Mesenchymal stem cell (in vitro differentiated cells and primary cell): ENCODE measurements around the gene C1QL2.

ENCODE experiments used
- DNase-seq: peaks from one replicate; pipeline ENCODE4 v3.0.0-alpha.2; 2013
- H2AFZ ChIP-seq: one replicate; pipeline ENCODE4 v1.6.1; 2013; ENCODE audit warnings: low read depth, mild to moderate bottlenecking, control low read depth, inconsistent platforms, low read length, moderate library complexity
- H2AK5ac ChIP-seq: 2 replicates; pipeline ENCODE4 v1.6.1; 2013; ENCODE audit warnings: low read length, moderate library complexity, mild to moderate bottlenecking, inconsistent platforms; ENCODE audit not compliant: severe bottlenecking
- H2BK120ac ChIP-seq: one replicate; pipeline ENCODE4 v1.6.1; 2013; ENCODE audit warnings: low read depth, mild to moderate bottlenecking, inconsistent platforms, low read length, moderate library complexity
- H2BK12ac ChIP-seq, 2 experiments: one replicate each; pipeline ENCODE4 v1.6.1; 2013; ENCODE audit warnings: inconsistent platforms in 2 of 2, low read length in 2 of 2, mild to moderate bottlenecking in 2 of 2, moderate library complexity in 2 of 2, control low read depth in 1 of 2
- H2BK15ac ChIP-seq: one replicate; pipeline ENCODE4 v1.6.1; 2013; ENCODE audit warnings: mild to moderate bottlenecking, low read depth, inconsistent platforms; ENCODE audit not compliant: poor library complexity, severe bottlenecking
- H2BK5ac ChIP-seq: 2 replicates; pipeline ENCODE4 v1.6.1; 2013; ENCODE audit warnings: low read depth, mild to moderate bottlenecking, low read length, control low read depth, inconsistent platforms; ENCODE audit not compliant: poor library complexity, severe bottlenecking
- H3K14ac ChIP-seq, 2 experiments: one replicate each; pipeline ENCODE4 v1.6.1; 2013; ENCODE audit warnings: inconsistent platforms in 2 of 2, low read length in 2 of 2, control low read depth in 1 of 2, mild to moderate bottlenecking in 1 of 2, moderate library complexity in 1 of 2
- H3K18ac ChIP-seq, 2 experiments: one replicate each; pipeline ENCODE4 v1.6.1; 2013; ENCODE audit warnings: inconsistent platforms in 2 of 2, low read length in 2 of 2, control low read depth in 1 of 2, low read depth in 1 of 2, mild to moderate bottlenecking in 1 of 2
- H3K23ac ChIP-seq, 2 experiments: one replicate each; pipeline ENCODE4 v1.6.1; 2013; ENCODE audit warnings: inconsistent platforms in 2 of 2, low read length in 2 of 2, mild to moderate bottlenecking in 2 of 2, moderate library complexity in 2 of 2, control low read depth in 1 of 2
- H3K27ac ChIP-seq: 2 replicates; pipeline ENCODE4 v1.5.1; 2013; ENCODE audit warnings: mild to moderate bottlenecking, moderate library complexity, low read length, control low read depth, inconsistent platforms; ENCODE audit not compliant: poor library complexity, severe bottlenecking
- H3K27me3 ChIP-seq, 2 experiments: 2 replicates each; pipeline versions ENCODE4 v1.6.1 to v1.7.0; 2013; ENCODE audit warnings: low read length in 2 of 2, mild to moderate bottlenecking in 2 of 2, moderate library complexity in 2 of 2, control low read depth in 1 of 2, inconsistent platforms in 1 of 2; ENCODE audit not compliant: control insufficient read depth in 1 of 2, insufficient read depth in 1 of 2
- H3K36me3 ChIP-seq, 2 experiments: 2 replicates each; pipeline versions ENCODE4 v1.6.1 to v1.7.0; 2013; ENCODE audit warnings: low read length in 2 of 2, control low read depth in 1 of 2, inconsistent platforms in 1 of 2, low read depth in 1 of 2, mild to moderate bottlenecking in 1 of 2; ENCODE audit not compliant: insufficient read depth in 2 of 2, control insufficient read depth in 1 of 2
- H3K4ac ChIP-seq, 2 experiments: one replicate each; pipeline ENCODE4 v1.6.1; 2013; ENCODE audit warnings: inconsistent platforms in 2 of 2, low read length in 2 of 2, mild to moderate bottlenecking in 2 of 2, moderate library complexity in 2 of 2, control low read depth in 1 of 2, low read depth in 1 of 2
- H3K4me1 ChIP-seq: 2 replicates; pipeline ENCODE4 v1.6.1; 2013; ENCODE audit warnings: low read depth, low read length, control low read depth; ENCODE audit not compliant: control insufficient read depth, insufficient read depth
- H3K4me2 ChIP-seq: 2 replicates; pipeline ENCODE4 v1.6.1; 2013; ENCODE audit warnings: low read length, mild to moderate bottlenecking, inconsistent platforms; ENCODE audit not compliant: poor library complexity, severe bottlenecking
- H3K4me3 ChIP-seq, 2 experiments: 2 replicates each; pipeline versions ENCODE4 v1.5.1 to v1.7.0; 2013; ENCODE audit warnings: low read length in 2 of 2, mild to moderate bottlenecking in 2 of 2, control low read depth in 1 of 2, low read depth in 1 of 2; ENCODE audit not compliant: insufficient read depth in 1 of 2
- H3K79me1 ChIP-seq: replicated peaks from 2 replicates; pipeline ENCODE4 v1.6.1; 2013; ENCODE audit warnings: mild to moderate bottlenecking, control low read depth, low read length, inconsistent platforms; ENCODE audit not compliant: poor library complexity, severe bottlenecking
- H3K9ac ChIP-seq: 2 replicates; pipeline ENCODE4 v1.7.0; 2013; ENCODE audit warnings: mild to moderate bottlenecking, low read length, moderate library complexity
- H3K9me3 ChIP-seq: 2 replicates; pipeline ENCODE4 v1.7.0; 2013; ENCODE audit warnings: mild to moderate bottlenecking, low read length; ENCODE audit not compliant: control insufficient read depth
- H4K8ac ChIP-seq: one replicate; pipeline ENCODE4 v1.6.1; 2013; ENCODE audit warnings: inconsistent platforms, mild to moderate bottlenecking, low read length, moderate library complexity
- H4K91ac ChIP-seq: one replicate; pipeline ENCODE4 v1.6.1; 2013; ENCODE audit warnings: mild to moderate bottlenecking, low read length, inconsistent platforms
- WGBS: methylation state at CpG from one replicate; pipeline ENCODE4 v1.1.7; 2013; ENCODE audit warnings: mixed read lengths; 5-methylcytosine and 5-hydroxymethylcytosine counted together

C1QL2 gene

DNA sequence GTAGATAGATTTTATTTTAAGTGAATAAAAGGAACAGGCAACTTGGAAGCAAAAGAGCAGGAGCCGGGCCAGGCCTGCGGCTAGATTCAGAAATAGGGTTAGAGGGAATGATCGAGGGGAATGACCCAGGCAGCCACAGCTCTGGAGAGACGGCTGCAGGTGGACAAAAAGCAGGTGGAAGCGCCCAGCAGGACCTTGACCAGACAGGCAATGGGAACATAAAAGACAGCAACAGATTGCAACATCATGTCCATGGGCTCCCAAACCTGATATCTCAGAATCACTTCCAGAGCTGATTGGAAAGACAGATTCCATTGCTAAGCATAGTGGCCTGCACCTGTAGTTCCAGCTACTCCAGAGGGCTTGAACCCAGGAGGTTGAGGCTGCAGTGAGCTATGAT, 36.5 kb upstream of the C1QL2 start:
- no peak overlapping the region for H2BK15ac ChIP-seq
- no peak overlapping the region for H2BK120ac ChIP-seq
- no peaks in the 10 kb centered on the region for H3K79me1 ChIP-seq
- no peak for DNase-seq
- no peaks in the 10 kb centered on the region for H3K36me3 ChIP-seq
- H2BK5ac ChIP-seq = no peak overlapping the region
- H4K91ac ChIP-seq = no peak overlapping the region
- H3K4me1 ChIP-seq = peaks cover 3% of the 10 kb centered on the region
- peaks cover 18 to 21% of the 10 kb centered on the region in 2 experiments for H3K27me3 ChIP-seq
- H4K8ac ChIP-seq = no peak overlapping the region
- H3K4me3 ChIP-seq = no peak overlapping the region
- H3K9me3 ChIP-seq = no peaks in the 10 kb centered on the region
- no peak overlapping the region for H3K23ac ChIP-seq
- no peak overlapping the region for H3K9ac ChIP-seq
- no peak overlapping the region for H2BK12ac ChIP-seq
- 80% methylated on average over 5 of the region's 5 CpGs for WGBS
- no peak overlapping the region for H3K18ac ChIP-seq
- no peak overlapping the region for H3K14ac ChIP-seq
- H2AK5ac ChIP-seq = no peak overlapping the region
- H3K4ac ChIP-seq = no peak overlapping the region
- no peak overlapping the region for H3K27ac ChIP-seq
- no peak overlapping the region for H2AFZ ChIP-seq
- H3K4me2 ChIP-seq = no peak overlapping the region

DNA sequence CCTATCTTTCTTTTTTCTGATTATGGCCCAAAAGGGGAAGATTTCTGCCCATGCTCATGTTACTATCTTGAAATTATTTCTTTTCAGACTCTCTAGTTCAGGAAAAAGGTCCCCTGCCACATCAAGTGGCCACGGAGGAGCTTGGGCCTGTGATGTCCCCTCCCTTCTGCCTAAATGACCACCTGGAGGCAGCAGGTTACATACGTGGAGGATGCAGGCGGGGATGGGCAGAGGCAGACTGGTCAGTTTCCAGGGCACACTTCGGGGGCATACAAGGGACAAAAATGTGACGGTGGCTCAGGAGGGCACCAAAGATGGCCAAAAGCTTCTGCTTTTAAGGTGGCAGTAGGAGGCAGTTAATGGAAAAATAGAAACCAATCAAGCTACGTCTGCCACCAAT, 34.3 kb upstream of the C1QL2 start:
- Histone ChIP-seq H2BK5ac (no peak overlapping the region), H2BK12ac (no peak overlapping the region), H2BK120ac (no peak overlapping the region), H3K79me1 (no peaks in the 10 kb centered on the region), H2AK5ac (no peak overlapping the region), H3K18ac (no peak overlapping the region), H3K27me3 (peaks cover 7 to 19% of the 10 kb centered on the region in 2 experiments), H3K9me3 (no peaks in the 10 kb centered on the region), H3K14ac (no peak overlapping the region), H2BK15ac (no peak overlapping the region), H4K91ac (no peak overlapping the region), H3K23ac (no peak overlapping the region), H3K27ac (no peak overlapping the region), H4K8ac (no peak overlapping the region), H3K4me1 (no peaks in the 10 kb centered on the region), H3K9ac (no peak overlapping the region), H3K4me3 (no peak overlapping the region), H2AFZ (no peak overlapping the region), H3K4ac (no peak overlapping the region), H3K4me2 (no peak overlapping the region), H3K36me3 (no peaks in the 10 kb centered on the region)
- DNase-seq = no peak
- 86% methylated on average over 4 of the region's 6 CpGs for WGBS

DNA sequence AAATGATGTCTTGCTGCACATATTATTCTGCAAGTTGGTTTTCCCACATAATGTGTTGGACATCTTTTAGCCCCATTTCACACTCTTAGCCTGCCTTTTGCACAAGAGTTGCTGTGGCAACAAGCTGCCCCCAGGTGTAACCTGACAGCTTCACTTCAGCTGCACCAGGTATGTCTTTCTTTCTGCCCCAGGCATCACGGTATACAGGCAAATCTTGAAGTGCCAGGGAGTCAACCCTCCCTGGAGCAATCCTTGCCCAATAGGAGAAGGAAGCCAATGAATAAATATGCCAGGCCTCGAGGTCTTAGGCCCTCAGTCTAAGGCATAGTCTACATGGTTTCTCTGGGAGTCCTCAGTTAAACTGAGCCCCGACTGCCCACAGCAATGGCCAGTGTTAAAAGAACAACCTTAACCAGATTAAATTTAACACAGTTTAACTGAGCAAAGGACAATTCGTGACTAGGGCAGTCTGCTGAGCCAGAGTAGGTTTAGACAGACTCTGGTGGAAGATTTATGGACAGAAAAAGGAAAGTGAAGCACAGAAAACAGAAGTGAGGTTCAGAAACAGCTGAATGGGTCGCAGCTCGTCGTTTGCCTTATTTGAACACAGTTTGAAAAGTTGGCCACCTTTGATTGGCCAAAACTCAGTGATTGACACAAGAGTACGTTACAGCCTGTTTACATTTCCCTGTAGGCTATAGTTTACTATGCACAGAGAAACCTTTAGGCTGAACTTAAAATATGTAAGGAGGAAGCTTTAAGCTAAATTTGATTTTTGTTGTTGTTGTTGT, 32.0 kb upstream of the C1QL2 start:
- no peak overlapping the region for H3K14ac ChIP-seq
- H2BK12ac ChIP-seq = no peak overlapping the region

DNA sequence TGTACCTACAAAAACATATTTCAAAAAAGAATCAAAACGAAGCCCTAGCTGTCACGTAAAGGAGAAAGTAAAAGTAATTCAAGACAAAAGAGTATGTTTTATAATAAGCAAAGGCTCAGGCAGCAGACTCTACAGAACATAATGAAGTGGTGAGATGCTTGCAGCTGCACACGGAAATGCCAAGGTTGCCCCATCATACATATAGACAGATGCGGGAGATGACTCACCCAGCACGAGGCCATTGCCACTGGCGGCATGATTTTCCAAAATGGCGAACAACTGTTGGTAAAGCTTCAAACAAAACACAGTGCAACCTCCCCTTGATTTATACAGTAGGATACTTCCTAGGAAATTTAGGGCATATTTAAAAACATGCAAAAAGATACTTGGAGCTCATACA, 26.0 kb upstream of the C1QL2 start:
- Histone ChIP-seq H3K4ac (no peak overlapping the region), H4K91ac (no peak overlapping the region), H2AK5ac (no peak overlapping the region), H2BK120ac (no peak overlapping the region), H2AFZ (no peak overlapping the region), H3K4me1 (peaks cover 11% of the 10 kb centered on the region), H3K18ac (no peak overlapping the region), H3K23ac (no peak overlapping the region), H3K27ac (no peak overlapping the region), H3K27me3 (peaks cover 8 to 18% of the 10 kb centered on the region in 2 experiments), H3K14ac (no peak overlapping the region), H3K4me3 (no peak overlapping the region), H3K79me1 (no peaks in the 10 kb centered on the region), H3K9ac (no peak overlapping the region), H3K36me3 (no peaks in the 10 kb centered on the region), H4K8ac (no peak overlapping the region), H2BK5ac (no peak overlapping the region), H3K9me3 (no peaks in the 10 kb centered on the region), H3K4me2 (no peak overlapping the region), H2BK15ac (no peak overlapping the region), H2BK12ac (no peak overlapping the region)
- DNase-seq = no peak
- 71% methylated on average over 4 of the region's 7 CpGs for WGBS

More for the DNA sequence above, 32.0 kb upstream of the C1QL2 start:
- Histone ChIP-seq H3K4me1 (no peaks in the 10 kb centered on the region), H4K8ac (no peak overlapping the region), H3K23ac (no peak overlapping the region), H2BK120ac (no peak overlapping the region), H3K4ac (no peak overlapping the region), H3K36me3 (no peaks in the 10 kb centered on the region), H2AFZ (no peak overlapping the region), H2BK5ac (no peak overlapping the region), H2AK5ac (no peak overlapping the region), H4K91ac (no peak overlapping the region), H3K27me3 (peaks cover 10 to 17% of the 10 kb centered on the region in 2 experiments), H3K27ac (no peak overlapping the region), H3K79me1 (no peaks in the 10 kb centered on the region), H3K18ac (no peak overlapping the region), H3K9ac (no peak overlapping the region), H2BK15ac (no peak overlapping the region), H3K4me3 (no peak overlapping the region), H3K9me3 (no peaks in the 10 kb centered on the region), H3K4me2 (no peak overlapping the region)
- 56% methylated on average over 7 of the region's 8 CpGs for WGBS
- no peak for DNase-seq
